GF-D8 (cell line): ENCODE measurements around the gene SEL1L3.

Experiments used
- DNase-seq: peaks from one replicate; lab custom pipeline; 2025; lab: John Stamatoyannopoulos, UW

SEL1L3 gene

GRCh38 chr4:25790024-25790423, 72.8 kb downstream of the SEL1L3 start:
- DNase-seq, result no peak

DNA sequence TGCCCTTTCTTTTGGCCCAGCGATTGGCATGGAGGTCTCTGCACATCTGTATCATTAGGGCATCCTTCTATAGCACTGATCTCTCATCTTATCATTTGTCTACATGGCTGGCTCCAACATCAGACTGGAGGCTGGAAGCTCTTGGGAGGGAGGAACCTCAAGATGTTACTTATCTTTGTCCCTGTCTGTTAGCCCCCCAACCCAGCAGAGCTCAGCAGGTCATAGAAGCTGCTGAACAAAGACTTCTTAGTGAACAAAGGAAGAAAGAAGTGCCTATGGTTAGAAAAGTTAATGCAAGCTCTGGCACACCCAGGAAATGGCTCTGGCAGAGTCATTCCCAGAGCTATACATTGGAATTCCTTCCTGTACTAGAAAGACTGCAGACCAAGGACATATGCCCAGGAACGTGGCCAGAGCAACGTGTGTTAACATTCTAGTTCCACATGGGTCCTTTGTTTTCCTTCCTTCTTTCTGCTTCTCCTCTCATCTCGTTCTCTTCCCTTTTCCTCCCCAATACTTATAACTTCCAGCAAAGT, 74.0 kb downstream of the SEL1L3 start:
- no peak for DNase-seq

- no peak for DNase-seq
Observed at GRCh38 chr4:25786497-25787065, 76.2 kb downstream of the SEL1L3 start.

DNA sequence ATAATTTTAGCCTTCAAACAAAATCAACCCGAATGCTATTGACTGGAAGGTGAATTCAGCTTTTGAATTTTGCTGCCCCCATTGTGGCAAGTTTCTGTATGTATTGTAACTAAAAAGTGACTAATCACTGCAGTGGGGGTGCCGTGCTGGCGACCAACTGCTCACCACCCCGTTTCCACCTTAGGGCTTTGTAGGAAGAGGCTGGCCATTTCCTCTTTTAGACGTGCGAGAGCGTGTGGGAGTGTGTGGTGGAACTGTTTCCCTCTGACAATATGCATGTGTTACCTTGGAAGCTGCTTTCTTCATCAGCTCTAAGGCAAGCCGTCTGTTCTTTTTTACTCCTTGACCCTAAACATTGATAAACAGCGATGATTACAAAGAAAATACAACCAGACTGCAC, 78.8 kb downstream of the SEL1L3 start:
- peak; percentile 60 for DNase-seq

DNA sequence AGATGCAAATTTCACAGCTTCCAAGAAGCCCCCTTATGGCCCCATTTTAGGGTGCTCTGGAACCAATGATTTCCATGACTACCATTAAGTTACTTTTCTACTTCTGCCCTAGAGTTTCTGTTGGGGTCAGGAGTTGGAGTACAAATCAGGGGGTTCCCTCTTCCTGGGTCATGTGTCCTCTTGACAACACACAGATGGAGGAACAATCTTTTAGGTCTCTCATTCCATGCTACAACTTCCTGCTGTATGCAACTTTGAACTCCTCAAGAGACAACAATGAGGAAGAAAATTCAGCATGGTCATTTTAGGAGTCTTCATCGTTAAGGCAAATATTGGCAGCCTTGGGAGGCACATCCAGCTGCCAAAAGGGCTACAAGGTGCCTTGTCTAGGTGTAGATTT, 79.7 kb downstream of the SEL1L3 start:
- no peak for DNase-seq

- DNase-seq, result no peak
Observed at GRCh38 chr4:25782482-25782881, 80.3 kb downstream of the SEL1L3 start.

GRCh38 chr4:25779021-25779420, 83.8 kb downstream of the SEL1L3 start:
- DNase-seq, result no peak

GRCh38 chr4:25776795-25777194, 86.0 kb downstream of the SEL1L3 start:
- no peak for DNase-seq

DNA sequence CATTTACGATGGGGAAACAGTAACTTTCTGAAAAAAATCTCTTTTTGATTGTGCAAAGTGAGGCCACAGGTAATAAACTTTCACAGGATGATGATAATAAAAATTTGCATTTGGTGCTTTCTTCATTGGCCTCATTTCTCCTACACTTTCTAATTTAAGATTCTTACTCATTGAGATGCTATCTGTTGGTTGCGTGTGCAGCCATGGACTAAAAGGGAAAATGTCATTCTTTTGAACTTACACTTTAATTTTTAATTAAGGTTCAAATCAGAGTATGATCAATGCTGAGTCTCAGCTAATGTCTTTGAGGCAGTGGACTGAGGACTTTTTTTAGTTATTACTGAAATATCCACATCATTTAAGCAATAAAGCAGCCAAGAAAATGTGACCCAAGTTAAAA, 87.6 kb downstream of the SEL1L3 start:
- DNase-seq, result no peak

GRCh38 chr4:25773358-25773757, 89.4 kb downstream of the SEL1L3 start:
- no peak for DNase-seq

- no peak for DNase-seq
Observed at GRCh38 chr4:25771672-25772071, 91.1 kb downstream of the SEL1L3 start.

DNA sequence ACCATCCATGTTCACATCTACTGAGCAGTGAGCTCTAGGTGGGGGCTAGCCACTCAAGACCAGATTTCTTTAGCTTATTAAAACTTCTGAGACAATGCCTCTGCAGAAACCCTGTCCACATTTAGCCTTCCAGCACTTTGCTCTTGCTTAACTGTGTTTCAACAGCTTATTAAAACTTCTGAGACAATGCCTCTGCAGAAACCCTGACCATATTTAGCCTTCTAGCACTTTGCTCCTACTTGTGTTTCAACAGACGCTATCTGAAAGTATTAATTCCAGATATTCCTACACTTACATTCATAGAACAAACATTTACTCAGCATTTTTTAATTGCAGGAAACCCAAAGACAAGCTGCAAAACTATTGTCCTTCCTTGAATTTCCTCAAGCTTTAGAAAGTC, 91.9 kb downstream of the SEL1L3 start:
- no peak for DNase-seq

DNA sequence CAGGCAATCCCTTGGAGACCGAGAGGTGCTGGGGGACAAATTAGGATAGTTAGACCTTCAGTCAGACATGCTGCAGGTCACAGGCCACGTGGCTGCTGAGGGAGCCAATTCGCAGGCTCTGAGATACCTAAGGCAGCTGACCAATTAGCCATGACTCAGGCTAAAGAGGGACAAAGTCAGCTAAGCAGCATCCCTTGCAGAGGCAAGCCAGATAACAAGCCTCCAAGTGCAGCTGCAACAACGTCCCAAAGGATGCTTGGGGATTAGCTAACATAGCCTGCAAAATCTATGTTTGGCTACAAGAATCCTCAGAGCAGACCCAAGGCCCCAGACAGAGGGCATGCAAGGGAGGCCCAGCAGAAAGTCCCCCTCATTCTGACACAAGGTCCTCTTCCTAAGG, 93.5 kb downstream of the SEL1L3 start:
- DNase-seq, result no peak

- DNase-seq, result no peak
Observed at GRCh38 chr4:25767877-25768725, 94.7 kb downstream of the SEL1L3 start.

GRCh38 chr4:25760518-25761157, 102.2 kb downstream of the SEL1L3 start:
- DNase-seq, result no peak

GRCh38 chr4:25760048-25760447, 102.7 kb downstream of the SEL1L3 start:
- no peak for DNase-seq

DNA sequence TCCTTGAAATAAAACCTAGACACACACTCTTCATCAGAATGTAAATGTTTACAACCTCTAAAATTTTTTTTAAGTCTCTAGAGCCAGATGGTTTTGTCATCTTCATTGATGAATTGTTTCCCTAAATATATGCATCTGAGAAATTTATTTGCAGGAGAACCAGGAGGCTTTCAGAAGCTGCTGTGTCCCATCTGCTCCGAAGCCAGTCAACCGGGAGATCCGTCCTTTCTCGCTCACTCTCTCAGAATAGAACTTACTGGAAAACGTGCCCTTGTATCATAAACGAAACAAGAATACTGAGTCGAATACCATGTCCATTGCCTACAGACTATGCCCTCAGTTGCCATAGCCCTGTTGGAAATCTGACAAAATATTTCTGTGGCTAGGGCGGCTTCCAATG, 103.7 kb downstream of the SEL1L3 start:
- DNase-seq, result no peak

GRCh38 chr4:25757452-25757851, 105.3 kb downstream of the SEL1L3 start:
- DNase-seq, result no peak

- no peak for DNase-seq
Observed at GRCh38 chr4:25756503-25756902, 106.3 kb downstream of the SEL1L3 start.

DNA sequence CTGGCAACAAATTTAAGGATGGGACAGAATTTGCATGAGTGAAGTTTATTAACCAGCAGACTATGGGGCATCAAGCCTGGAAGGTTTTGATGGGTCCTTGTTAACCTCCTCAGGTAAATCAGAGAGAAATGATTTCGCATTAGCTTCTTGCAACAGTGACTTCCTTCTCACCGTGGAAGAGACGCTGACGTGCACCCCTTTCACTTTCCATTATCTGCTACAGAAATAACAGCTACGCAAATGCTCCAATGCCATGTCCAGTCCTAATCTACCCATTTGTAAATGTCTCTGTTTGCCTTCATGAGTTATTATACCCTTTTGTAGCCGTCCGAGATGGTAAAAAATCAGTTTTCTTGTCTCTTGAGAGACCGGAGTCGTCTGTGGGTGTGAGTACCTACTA, 106.9 kb downstream of the SEL1L3 start:
- no peak for DNase-seq

- no peak for DNase-seq
Observed at GRCh38 chr4:25753239-25753638, 109.5 kb downstream of the SEL1L3 start.

DNA sequence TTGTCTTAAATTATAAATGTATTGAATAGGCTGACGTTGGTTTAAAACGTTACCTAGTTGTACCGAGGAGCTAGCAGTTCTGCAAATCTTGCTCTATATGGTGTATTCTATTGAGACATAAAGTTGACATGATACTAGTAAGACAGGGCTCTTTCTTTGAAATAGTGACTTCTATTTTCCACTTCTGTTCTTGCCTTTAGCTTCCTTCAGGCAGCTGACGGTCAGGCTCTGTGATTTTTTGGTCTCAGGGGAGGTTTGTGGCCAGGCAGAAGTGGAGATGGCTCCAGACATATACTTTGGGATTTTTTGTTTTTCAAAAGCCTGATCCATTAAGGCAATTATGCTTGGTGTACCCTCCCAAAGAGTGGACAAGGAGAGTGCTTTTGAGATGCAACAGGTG, 111.9 kb downstream of the SEL1L3 start:
- no peak for DNase-seq

DNA sequence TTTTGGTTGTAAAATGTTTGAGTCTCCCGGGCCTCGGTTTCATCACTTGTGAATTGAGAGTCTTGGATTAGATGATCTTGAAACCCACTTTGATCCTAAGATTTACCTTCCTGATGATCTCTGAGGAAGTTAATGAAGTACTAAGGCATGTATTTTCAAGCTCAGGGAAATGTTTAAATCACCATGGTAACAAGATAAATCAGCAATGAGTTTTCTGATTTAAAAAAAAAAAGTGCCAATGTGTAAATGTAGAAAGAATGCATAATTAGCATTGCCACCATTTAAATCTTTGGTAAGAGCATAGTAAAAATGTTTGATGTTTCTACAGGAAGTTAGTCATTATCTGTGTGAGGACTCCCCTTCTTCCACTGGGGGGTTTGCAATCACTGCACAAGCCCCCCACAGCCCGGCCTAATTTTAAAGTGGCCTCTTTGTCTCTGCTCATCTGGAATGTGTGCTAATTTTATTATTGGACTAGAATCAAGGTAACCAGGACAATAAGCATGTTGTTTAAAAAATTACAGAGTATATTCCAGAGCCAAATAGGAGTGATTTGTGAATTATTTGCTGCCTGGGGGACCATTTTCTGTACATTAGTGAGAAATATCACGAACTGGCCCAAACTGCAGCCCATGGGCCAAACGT, 113.5 kb downstream of the SEL1L3 start:
- DNase-seq, result no peak
